ENCODE results near the gene PLXNA4. TPM values are rescaled to one million over a fixed set of nuclear protein-coding genes. Genes with fewer than 3 reads are reported as not detected.

The PLXNA4 gene
- total RNA-seq, 1 donor from 2014 or later, result 13.6 TPM

GRCh38 chr7:132423594-132424200 is 152.6 kb downstream of the PLXNA4 start:
- Mint-ChIP-seq H3K27me3 (peaks cover 8% of the 10 kb centered on the region), H3K4me1 (ENCODE audit: unreplicated experiment) (peaks cover 50% of the 10 kb centered on the region), H3K9me3 (no peaks in the 10 kb centered on the region), H3K36me3 (no peaks in the 10 kb centered on the region), H3K4me3 (no peak overlapping the region), H3K27ac (no peak overlapping the region)
- no peak for DNase-seq (ENCODE audit: extremely low spot score, unreplicated experiment)
- no peak for TF ChIP-seq CTCF (conservative IDR thresholded peaks at IDR 0.05)

DNA sequence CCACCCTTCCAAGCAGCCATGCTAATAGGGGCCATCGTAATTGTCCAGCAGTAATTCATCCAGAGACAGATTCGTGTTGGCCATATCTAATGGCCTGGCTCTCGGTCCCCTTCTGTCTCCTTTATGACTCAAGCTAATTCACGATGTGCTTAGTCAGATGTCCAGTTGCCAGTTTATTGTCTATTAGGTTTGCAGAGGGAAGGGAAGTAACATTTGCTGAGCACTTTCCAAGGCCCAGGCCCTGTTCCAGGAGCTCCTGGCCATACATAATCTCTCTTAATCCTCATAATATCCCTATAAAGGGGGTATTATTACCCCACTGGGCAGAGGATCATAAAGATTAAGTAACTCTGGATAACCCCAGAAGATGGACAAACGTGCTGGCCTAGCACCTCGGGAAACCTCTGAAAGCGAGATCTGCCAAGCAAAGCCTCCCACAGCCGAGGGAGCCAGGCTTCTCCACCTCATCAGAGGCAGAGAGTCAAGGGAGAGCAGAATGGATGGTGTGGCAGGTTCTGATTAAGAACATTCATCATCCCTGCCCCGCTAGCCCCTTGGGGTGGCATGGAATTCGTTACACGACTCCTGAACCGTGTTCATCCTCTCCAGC is 153.7 kb downstream of the PLXNA4 start:
- H3K27me3 Mint-ChIP-seq, result peaks cover 15% of the 10 kb centered on the region
- H3K27ac Mint-ChIP-seq, result no peak overlapping the region
- no peaks in the 10 kb centered on the region for H3K9me3 Mint-ChIP-seq
- no peaks in the 10 kb centered on the region for H3K36me3 Mint-ChIP-seq
- TF ChIP-seq CTCF (conservative IDR thresholded peaks at IDR 0.05), result no peak
- peaks cover 59% of the 10 kb centered on the region for H3K4me1 Mint-ChIP-seq (ENCODE audit: unreplicated experiment)
- no peak overlapping the region for H3K4me3 Mint-ChIP-seq
- no peak for DNase-seq (ENCODE audit: extremely low spot score, unreplicated experiment)

GRCh38 chr7:132420527-132420926 is 155.7 kb downstream of the PLXNA4 start:
- Mint-ChIP-seq H3K4me3 (no peak overlapping the region), H3K36me3 (no peaks in the 10 kb centered on the region), H3K4me1 (ENCODE audit: unreplicated experiment) (peaks cover 71% of the 10 kb centered on the region), H3K27me3 (peaks cover 18% of the 10 kb centered on the region), H3K9me3 (no peaks in the 10 kb centered on the region), H3K27ac (no peak overlapping the region)
- no peak for TF ChIP-seq CTCF (conservative IDR thresholded peaks at IDR 0.05)
- no peak for DNase-seq (ENCODE audit: extremely low spot score, unreplicated experiment)

DNA sequence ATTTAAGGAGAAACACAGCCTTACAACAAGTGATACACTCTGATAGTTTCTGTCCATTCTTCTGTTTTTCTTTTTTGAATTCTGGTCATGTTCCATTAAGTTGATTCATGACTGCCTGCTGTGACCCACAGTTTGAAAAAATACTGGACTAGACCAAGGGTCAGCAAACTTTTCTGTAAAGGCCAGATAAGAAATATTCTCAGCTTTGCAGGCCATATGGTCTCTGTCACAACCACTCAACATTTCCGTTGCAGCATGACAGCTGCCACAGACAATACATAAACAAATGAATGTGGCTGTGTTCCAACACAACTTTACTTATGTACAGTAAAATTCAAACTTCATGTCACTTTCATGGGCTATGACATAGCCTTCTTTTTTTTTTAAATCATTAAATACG is 156.7 kb downstream of the PLXNA4 start:
- Mint-ChIP-seq H3K27ac (no peak overlapping the region), H3K4me1 (ENCODE audit: unreplicated experiment) (peaks cover 70% of the 10 kb centered on the region), H3K36me3 (no peaks in the 10 kb centered on the region), H3K9me3 (no peaks in the 10 kb centered on the region), H3K27me3 (peaks cover 18% of the 10 kb centered on the region), H3K4me3 (no peak overlapping the region)
- no peak for TF ChIP-seq CTCF (conservative IDR thresholded peaks at IDR 0.05)
- DNase-seq (ENCODE audit: extremely low spot score, unreplicated experiment), result no peak

- H3K9me3 Mint-ChIP-seq, result no peaks in the 10 kb centered on the region
- no peak overlapping the region for H3K4me3 Mint-ChIP-seq
- no peak for TF ChIP-seq CTCF (conservative IDR thresholded peaks at IDR 0.05)
- no peak for DNase-seq (ENCODE audit: extremely low spot score, unreplicated experiment)
- no peak overlapping the region for H3K27ac Mint-ChIP-seq
- H3K4me1 Mint-ChIP-seq (ENCODE audit: unreplicated experiment), result peaks cover 68% of the 10 kb centered on the region
- H3K36me3 Mint-ChIP-seq, result no peaks in the 10 kb centered on the region
- H3K27me3 Mint-ChIP-seq, result peaks cover 18% of the 10 kb centered on the region
These were observed 157.4 kb downstream of the PLXNA4 start for GRCh38 chr7:132418840-132419239.

Measured in type B pancreatic cell (in vitro differentiated cells).